ENCODE results near the gene TBL1X. TPM values are rescaled to one million over a fixed set of nuclear protein-coding genes. Genes with fewer than 3 reads are reported as not detected.

The TBL1X gene
- total RNA-seq, 1 experiment from 2014 or later = 17.6 TPM

DNA sequence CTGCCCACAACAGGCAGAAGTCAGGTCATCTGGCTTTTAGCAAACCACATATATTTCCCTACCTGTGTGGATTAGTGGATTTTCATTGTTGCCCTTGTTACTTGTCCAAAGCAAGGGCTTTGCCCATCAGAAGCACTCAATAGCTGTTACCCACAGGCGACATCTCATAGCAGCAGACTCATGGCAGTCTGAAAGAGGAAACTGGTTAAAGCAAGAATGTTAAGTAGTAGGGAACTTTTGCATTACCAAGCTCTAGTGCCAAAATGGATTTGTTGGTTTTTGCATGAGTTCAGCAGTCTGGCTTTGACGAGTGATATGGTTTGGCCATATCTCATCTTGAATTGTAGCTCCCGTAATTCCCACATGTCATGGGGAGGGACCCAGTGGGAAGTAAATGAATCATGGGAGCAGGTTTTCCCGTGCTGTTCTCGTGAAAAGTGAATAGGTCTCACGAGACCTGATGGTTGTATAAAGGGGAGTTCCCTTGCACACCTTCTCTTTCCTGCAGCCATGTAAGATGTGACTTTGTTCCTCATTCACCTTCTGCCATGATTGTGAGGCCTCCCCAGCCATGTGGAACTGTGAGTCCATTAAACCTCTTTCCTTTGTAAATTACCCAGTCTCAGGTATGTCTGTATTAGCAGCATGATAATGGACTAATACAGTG is 192.9 kb downstream of the TBL1X start:
- no peak for DNase-seq
- no peak overlapping the region for H3K27ac ChIP-seq
- H3K9me3 ChIP-seq (ENCODE audit: insufficient read depth, low read depth) = no peaks in the 10 kb centered on the region
- no peaks in the 10 kb centered on the region for H3K9me2 ChIP-seq (ENCODE audit: insufficient read depth)
- CTCF ChIA-PET = no interaction called here
- no peaks in the 10 kb centered on the region for H4K20me1 ChIP-seq (ENCODE audit: insufficient read depth)
- intact Hi-C loops (cut with micrococcal nuclease; ENCODE audit: unreplicated experiment) = no loop called here
- H3K27me3 ChIP-seq (ENCODE audit: insufficient read depth, low read depth) = no peaks in the 10 kb centered on the region
- no TSS peak for BruUV-seq (replicated peaks)
- peaks cover 9% of the 10 kb centered on the region; the same call in 1 of the 2 replicates for H3K4me1 ChIP-seq (replicated peaks; ENCODE audit: insufficient read depth)
- H3K4me2 ChIP-seq = no peak overlapping the region
- POLR2A ChIA-PET (ENCODE audit: unreplicated experiment) = no interaction called here
- no peak overlapping the region for H3K4me3 ChIP-seq
- no peaks in the 10 kb centered on the region for H3K79me2 ChIP-seq (ENCODE audit: low read depth)
- no peak for TF ChIP-seq EZH2 (IDR thresholded peaks at IDR 0.05; ENCODE audit: low read depth)
- TF ChIP-seq, protein P1, sequence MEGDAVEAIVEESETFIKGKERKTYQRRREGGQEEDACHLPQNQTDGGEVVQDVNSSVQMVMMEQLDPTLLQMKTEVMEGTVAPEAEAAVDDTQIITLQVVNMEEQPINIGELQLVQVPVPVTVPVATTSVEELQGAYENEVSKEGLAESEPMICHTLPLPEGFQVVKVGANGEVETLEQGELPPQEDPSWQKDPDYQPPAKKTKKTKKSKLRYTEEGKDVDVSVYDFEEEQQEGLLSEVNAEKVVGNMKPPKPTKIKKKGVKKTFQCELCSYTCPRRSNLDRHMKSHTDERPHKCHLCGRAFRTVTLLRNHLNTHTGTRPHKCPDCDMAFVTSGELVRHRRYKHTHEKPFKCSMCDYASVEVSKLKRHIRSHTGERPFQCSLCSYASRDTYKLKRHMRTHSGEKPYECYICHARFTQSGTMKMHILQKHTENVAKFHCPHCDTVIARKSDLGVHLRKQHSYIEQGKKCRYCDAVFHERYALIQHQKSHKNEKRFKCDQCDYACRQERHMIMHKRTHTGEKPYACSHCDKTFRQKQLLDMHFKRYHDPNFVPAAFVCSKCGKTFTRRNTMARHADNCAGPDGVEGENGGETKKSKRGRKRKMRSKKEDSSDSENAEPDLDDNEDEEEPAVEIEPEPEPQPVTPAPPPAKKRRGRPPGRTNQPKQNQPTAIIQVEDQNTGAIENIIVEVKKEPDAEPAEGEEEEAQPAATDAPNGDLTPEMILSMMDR (conservative IDR thresholded peaks at IDR 0.05) = no peak
- H2AFZ ChIP-seq = no peak overlapping the region
- H3K36me3 ChIP-seq (ENCODE audit: low read depth) = no peaks in the 10 kb centered on the region
- H3F3A ChIP-seq (ENCODE audit: insufficient read depth, low read depth) = no peaks in the 10 kb centered on the region

DNA sequence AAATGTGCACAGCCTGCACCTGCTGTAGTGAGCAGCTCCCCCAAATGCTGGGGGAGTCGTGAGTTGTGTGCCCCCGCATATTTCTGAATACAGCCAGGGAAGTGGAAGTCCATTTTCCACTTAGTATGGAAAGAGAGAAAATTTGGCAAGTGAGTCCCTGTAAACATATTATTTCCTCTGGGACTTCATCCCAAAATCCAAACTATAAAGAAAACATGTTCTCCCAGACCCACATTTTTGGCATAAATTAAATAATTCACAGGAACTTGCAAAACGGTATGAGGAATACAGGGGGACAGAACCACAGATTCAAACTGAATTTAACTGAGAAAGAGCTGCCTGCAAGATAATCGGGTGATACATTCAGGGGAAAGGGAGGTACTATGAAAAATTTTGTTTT is 193.6 kb downstream of the TBL1X start:
- CTCF ChIA-PET = no interaction called here
- Histone ChIP-seq H2AFZ (no peak overlapping the region), H3F3A (ENCODE audit: insufficient read depth, low read depth) (no peaks in the 10 kb centered on the region), H3K9me3 (ENCODE audit: insufficient read depth, low read depth) (no peaks in the 10 kb centered on the region), H3K4me3 (no peak overlapping the region), H3K4me2 (no peak overlapping the region), H3K36me3 (ENCODE audit: low read depth) (no peaks in the 10 kb centered on the region), H3K4me1 (replicated peaks; ENCODE audit: insufficient read depth) (peaks cover 9% of the 10 kb centered on the region; the same call in 1 of the 2 replicates), H3K9me2 (ENCODE audit: insufficient read depth) (no peaks in the 10 kb centered on the region), H3K27me3 (ENCODE audit: insufficient read depth, low read depth) (no peaks in the 10 kb centered on the region), H4K20me1 (ENCODE audit: insufficient read depth) (no peaks in the 10 kb centered on the region), H3K27ac (no peak overlapping the region), H3K79me2 (ENCODE audit: low read depth) (no peaks in the 10 kb centered on the region)
- no TSS peak for BruUV-seq (replicated peaks)
- POLR2A ChIA-PET (ENCODE audit: unreplicated experiment) = no interaction called here
- DNase-seq = no peak
- intact Hi-C loops (cut with micrococcal nuclease; ENCODE audit: unreplicated experiment) = no loop called here
- TF ChIP-seq EZH2 (IDR thresholded peaks at IDR 0.05; ENCODE audit: low read depth) = no peak
- TF ChIP-seq, protein P1 (conservative IDR thresholded peaks at IDR 0.05) = no peak

DNA sequence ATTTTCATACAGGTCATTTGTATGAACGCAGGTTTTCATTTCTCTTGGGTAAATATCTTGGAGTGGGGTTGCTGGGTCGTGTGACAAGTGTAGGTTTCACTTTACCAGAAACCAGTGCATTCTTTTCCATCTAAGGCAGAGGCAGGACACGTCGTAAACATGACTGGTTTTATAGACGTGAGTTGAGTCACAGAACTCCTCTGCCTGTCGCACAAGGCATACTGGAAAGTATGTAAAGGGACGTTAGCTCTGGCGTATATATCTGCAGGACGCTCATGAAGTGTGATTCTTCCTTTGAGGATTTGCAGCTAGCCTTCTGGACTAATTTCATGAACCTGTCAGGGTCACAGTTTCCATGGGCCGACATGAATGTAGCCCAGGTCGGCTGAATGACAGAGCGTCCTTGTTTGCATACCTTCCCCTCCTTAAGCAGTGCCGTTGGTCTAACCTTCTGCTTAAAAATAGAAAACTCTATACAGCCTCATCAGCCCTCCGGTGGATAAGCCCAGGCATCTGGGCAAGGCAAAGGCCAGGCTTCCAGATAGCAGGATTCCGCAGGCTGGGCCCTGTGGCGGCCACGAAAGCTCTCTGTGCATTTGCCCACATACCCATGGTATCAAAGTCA is 194.8 kb downstream of the TBL1X start:
- no TSS peak for BruUV-seq (replicated peaks)
- POLR2A ChIA-PET (ENCODE audit: unreplicated experiment) = no interaction called here
- no peaks in the 10 kb centered on the region for H3K36me3 ChIP-seq (ENCODE audit: low read depth)

More for the DNA sequence above, 194.8 kb downstream of the TBL1X start:
- Histone ChIP-seq H3F3A (ENCODE audit: insufficient read depth, low read depth) (no peaks in the 10 kb centered on the region), H3K27me3 (ENCODE audit: insufficient read depth, low read depth) (no peaks in the 10 kb centered on the region), H3K9me3 (ENCODE audit: insufficient read depth, low read depth) (no peaks in the 10 kb centered on the region), H3K79me2 (ENCODE audit: low read depth) (no peaks in the 10 kb centered on the region), H3K27ac (no peak overlapping the region), H2AFZ (no peak overlapping the region), H4K20me1 (ENCODE audit: insufficient read depth) (no peaks in the 10 kb centered on the region), H3K4me3 (no peak overlapping the region), H3K4me1 (replicated peaks; ENCODE audit: insufficient read depth) (peaks cover 9% of the 10 kb centered on the region; the same call in 1 of the 2 replicates), H3K9me2 (ENCODE audit: insufficient read depth) (no peaks in the 10 kb centered on the region), H3K4me2 (no peak overlapping the region)
- no peak for TF ChIP-seq EZH2 (IDR thresholded peaks at IDR 0.05; ENCODE audit: low read depth)
- TF ChIP-seq, protein P1 (conservative IDR thresholded peaks at IDR 0.05) = no peak
- intact Hi-C loops (cut with micrococcal nuclease; ENCODE audit: unreplicated experiment) = no loop called here
- CTCF ChIA-PET = no interaction called here
- no peak for DNase-seq

All from PC-9 (cell line).